ENCODE results near the gene PTPRD.

PTPRD gene

DNA sequence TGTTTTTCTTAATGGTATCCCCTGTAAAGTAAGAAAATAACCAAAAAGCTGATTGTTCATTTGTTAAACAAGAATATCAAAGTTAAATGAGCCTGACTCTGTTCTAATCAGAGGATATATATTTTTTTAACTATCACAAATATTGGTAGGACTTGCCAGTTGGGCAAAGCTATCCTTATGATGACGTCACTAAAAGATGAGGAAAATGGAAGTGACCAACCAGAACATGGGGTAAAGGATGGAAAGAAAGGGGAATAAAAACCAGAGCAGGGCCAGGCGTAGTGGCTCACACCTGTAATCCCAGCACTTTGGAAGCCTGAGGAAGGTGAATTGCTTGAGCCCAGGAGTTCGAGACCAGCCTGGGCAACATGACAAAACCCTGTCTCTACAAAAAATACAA, 2001.6 kb downstream of the PTPRD start:
- DNase-seq (ENCODE audit: insufficient read length, low spot score) (no peak), FAIRE-seq (no peak)
- TF ChIP-seq, protein P1, sequence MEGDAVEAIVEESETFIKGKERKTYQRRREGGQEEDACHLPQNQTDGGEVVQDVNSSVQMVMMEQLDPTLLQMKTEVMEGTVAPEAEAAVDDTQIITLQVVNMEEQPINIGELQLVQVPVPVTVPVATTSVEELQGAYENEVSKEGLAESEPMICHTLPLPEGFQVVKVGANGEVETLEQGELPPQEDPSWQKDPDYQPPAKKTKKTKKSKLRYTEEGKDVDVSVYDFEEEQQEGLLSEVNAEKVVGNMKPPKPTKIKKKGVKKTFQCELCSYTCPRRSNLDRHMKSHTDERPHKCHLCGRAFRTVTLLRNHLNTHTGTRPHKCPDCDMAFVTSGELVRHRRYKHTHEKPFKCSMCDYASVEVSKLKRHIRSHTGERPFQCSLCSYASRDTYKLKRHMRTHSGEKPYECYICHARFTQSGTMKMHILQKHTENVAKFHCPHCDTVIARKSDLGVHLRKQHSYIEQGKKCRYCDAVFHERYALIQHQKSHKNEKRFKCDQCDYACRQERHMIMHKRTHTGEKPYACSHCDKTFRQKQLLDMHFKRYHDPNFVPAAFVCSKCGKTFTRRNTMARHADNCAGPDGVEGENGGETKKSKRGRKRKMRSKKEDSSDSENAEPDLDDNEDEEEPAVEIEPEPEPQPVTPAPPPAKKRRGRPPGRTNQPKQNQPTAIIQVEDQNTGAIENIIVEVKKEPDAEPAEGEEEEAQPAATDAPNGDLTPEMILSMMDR (IDR thresholded peaks at IDR 0.05; ENCODE audit: insufficient read depth, missing control alignments): no peak

DNA sequence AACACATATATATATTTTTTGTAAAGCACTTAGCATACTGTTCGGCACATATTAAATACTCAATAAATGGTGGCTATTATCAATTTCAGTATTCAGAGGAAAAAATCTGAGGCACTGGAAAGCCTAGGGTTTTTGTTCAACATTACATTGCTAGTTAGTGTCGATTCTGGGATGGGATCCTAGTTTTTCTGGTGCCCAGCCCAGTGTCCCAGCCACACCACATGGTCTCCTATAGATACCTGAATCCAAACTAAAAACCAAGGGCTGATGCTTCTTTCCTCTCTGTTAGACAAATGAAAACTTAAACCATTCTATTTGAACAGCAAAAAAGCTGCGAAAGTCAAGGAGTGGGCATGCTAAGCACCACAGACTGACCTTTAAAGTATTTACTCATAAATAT, 2002.5 kb downstream of the PTPRD start:
- no peak for DNase-seq (ENCODE audit: insufficient read length, low spot score)
- FAIRE-seq: no peak
- TF ChIP-seq, protein P1 (IDR thresholded peaks at IDR 0.05; ENCODE audit: insufficient read depth, missing control alignments): no peak

DNA sequence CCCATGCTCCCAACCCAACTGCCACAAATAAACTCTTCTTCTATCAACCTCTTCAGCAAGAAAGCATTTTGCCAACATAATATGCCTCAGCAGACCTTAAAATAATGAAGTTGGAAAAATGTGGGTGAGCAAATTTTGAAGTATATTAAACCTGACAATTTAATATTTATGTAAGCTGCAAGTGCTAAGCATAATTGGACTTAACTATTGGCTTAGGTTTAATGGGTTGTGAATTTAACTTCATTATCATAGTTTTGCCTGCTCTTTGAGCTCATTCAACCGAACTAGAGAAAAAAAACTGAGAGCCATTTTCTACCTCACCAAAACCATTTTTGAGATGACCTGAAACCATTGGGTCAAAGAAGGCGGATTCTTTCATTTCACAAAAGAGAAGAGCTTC, 2007.7 kb downstream of the PTPRD start:
- FAIRE-seq (no peak), DNase-seq (ENCODE audit: insufficient read length, low spot score) (no peak)
- TF ChIP-seq, protein P1 (IDR thresholded peaks at IDR 0.05; ENCODE audit: insufficient read depth, missing control alignments): no peak

DNA sequence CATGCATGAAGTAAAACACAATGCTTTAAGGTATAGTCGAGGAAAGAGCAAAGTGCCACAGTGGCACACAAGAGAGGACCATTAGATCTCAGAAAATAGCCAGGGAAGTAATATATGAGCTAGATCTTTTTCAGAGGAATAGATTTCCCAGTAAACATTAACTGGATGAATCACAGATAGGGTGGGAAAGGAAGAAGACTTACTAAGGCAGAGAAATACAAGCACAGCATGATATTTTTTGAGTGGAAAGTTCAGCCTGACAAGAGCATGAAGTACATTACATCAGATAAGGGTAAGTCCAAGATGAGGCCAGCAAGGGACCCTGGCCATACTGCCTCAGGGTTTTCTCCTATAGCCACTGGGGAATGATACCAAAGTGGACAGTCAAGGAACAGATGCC, 2008.6 kb downstream of the PTPRD start:
- DNase-seq (ENCODE audit: insufficient read length, low spot score) (no peak), FAIRE-seq (peak; percentile 29)
- TF ChIP-seq, protein P1 (IDR thresholded peaks at IDR 0.05; ENCODE audit: insufficient read depth, missing control alignments): no peak

DNA sequence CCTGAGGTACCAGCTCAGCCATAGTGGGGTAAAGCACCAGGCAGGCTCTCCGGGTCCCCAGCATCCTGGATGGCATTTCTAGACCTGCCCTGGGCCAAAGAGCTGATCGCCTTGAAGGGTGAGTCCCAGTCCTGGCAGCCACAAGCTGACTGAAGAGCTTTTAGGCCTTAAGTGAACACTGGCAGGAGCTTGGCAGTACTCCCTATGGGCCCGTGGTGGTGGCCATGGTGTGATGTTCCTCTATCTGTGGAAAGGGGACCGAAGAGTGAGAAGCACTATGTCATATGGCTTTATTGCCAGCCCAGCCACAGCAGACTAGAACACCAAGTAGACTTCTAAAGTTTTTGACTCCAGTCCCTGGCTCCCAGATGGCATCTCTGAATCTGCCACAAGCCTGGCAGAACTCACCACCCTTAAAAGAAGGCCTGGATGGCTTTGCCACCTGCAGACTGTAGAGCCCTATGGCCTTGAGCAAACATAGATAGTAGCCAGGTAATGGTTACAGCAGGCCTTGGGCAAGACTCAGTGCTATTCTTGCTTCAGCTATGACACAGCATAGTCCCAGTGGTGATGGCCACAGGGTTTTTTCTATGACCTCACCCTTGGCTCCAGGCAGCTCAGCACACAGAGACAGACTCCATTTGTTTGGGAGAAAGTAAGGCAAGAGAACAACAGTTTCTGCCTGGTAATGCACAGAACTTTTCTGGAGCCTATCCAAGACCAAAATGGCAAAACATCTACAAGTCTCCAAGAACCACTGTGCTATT, 2011.7 kb downstream of the PTPRD start:
- no peak for FAIRE-seq

DNA sequence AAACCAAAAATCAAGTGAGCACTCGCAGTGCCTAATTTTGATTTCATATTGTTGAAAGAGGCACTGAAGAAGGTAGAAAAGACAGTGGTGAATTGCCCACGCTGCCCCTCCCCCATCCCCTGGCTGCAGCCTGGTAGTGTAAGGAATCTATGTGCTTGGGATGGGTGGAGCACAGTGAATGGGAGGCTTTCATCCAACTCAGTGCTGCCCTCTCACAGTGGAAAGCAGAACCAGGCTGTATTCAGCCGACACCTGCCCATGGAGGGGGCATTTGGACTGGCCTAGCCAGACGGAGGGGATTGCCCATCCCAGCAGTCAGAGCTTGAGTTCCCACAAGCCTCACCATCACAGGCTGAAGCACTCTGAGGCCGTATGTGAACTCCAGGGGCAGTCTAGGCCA, 2012.9 kb downstream of the PTPRD start:
- TF ChIP-seq, protein P1 (IDR thresholded peaks at IDR 0.05; ENCODE audit: insufficient read depth, missing control alignments): no peak

More for the DNA sequence above, 2011.7 kb downstream of the PTPRD start:
- DNase-seq (ENCODE audit: insufficient read length, low spot score): no peak
- TF ChIP-seq, protein P1 (IDR thresholded peaks at IDR 0.05; ENCODE audit: insufficient read depth, missing control alignments): no peak

DNA sequence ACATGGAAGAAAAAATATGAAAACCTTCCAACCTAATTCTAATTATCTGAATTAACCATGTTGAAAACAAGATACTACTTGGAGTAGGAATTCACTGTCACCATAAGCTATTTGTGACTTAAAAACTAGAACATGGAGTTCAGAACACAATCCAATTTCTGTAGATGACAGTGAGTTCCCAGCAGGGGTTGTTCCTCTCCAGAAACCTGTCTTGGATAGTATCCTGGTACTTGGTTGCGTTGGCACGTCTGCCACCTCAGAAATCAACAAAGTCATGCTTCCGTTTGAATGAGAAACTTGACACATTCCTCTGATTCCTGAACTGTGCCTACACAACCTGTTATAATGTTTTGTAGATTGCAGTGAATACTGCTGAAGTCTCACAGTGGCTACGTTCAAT, 2023.3 kb downstream of the PTPRD start:
- TF ChIP-seq, protein P1 (IDR thresholded peaks at IDR 0.05; ENCODE audit: insufficient read depth, missing control alignments): no peak
- FAIRE-seq: peak; percentile 35
- no peak for DNase-seq (ENCODE audit: insufficient read length, low spot score)

More for the DNA sequence above, 2012.9 kb downstream of the PTPRD start:
- no peak for DNase-seq (ENCODE audit: insufficient read length, low spot score)
- FAIRE-seq: no peak
